Heart left ventricle (tissue), 13 donors: Measurements from ENCODE around the gene PTPN21.

Experiments used
- POLR2A ChIP-seq, 2 donors: fragments of 450-650 bp; IDR thresholded peaks; one replicate each; pipeline ENCODE4 v1.6.1; 2017; ENCODE audit warnings: antibody characterized with exemption in 2 of 2, mild to moderate bottlenecking in 2 of 2, moderate library complexity in 2 of 2
- TF ChIP-seq, protein P1 (sequence below), 12 donors: fragments of 200-600 bp; sonication (generic) in 4 of 12; IDR thresholded peaks; one replicate each; pipeline versions ENCODE4 v1.5.0 to v1.8.0; 2018 to 2022; ENCODE audit warnings: antibody characterized with exemption in 12 of 12, mild to moderate bottlenecking in 5 of 12
- donor health status: ischemic (EF 13 %, LVEDD 7.1; RV severe dilation, severe dysfunction).
- donor health status: DM: no; HTN: yes; CAD: no.
- donor health status: DM: no; HTN: no; CAD: no.
- donor health status: ischemic (EF 25% LVEDD 6.9; RV normal size, moderate dysfunction).
- donor health status: ischemic (EF 25% LVEDD 5.7; RV mildly dilated, moderate dysfunction).
- donor health status: ischemic (EF 35%, LVEDD 5.7; RV mildly dilated, moderate dysfunction).
- donor health status: nonischemic (EF 11% LVEDD 7.7; RV severe dilation, severe dysfunction).
- donor health status: DM: yes; HTN: yes; CAD: no.
- donor health status: PGD.
- donor health status: ischemic (EF 29% LVEDD 5.4; RV normal size, mild dysfunction).
- donor health status: nonischemic (EF 23%, LVEDD 6.1; RV moderate dilation, normal function).

DNA sequence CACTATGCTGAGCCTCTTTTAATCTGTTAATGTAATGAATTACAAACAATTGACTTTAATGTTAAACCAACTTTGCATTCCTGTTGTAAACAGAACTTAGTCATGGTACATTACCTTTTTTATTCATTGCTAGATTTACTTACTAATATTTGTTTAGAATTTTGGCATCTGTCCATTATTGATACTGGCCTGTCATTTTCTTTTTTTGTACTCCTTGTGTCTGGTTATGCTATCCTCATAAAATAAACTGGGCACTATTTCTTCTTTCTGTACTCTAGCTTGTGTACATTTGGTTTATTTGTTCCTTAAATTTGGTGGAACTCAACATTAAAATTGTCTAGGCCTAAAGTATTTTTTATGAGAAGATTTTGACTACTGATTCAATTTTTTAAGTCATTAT lies 137.2 kb downstream of the PTPN21 start:
- TF ChIP-seq, protein P1, sequence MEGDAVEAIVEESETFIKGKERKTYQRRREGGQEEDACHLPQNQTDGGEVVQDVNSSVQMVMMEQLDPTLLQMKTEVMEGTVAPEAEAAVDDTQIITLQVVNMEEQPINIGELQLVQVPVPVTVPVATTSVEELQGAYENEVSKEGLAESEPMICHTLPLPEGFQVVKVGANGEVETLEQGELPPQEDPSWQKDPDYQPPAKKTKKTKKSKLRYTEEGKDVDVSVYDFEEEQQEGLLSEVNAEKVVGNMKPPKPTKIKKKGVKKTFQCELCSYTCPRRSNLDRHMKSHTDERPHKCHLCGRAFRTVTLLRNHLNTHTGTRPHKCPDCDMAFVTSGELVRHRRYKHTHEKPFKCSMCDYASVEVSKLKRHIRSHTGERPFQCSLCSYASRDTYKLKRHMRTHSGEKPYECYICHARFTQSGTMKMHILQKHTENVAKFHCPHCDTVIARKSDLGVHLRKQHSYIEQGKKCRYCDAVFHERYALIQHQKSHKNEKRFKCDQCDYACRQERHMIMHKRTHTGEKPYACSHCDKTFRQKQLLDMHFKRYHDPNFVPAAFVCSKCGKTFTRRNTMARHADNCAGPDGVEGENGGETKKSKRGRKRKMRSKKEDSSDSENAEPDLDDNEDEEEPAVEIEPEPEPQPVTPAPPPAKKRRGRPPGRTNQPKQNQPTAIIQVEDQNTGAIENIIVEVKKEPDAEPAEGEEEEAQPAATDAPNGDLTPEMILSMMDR (IDR thresholded peaks at IDR 0.05): no peak
- TF ChIP-seq POLR2A (IDR thresholded peaks at IDR 0.05): no peak
